ENCODE data around the gene ABR.

DNA sequence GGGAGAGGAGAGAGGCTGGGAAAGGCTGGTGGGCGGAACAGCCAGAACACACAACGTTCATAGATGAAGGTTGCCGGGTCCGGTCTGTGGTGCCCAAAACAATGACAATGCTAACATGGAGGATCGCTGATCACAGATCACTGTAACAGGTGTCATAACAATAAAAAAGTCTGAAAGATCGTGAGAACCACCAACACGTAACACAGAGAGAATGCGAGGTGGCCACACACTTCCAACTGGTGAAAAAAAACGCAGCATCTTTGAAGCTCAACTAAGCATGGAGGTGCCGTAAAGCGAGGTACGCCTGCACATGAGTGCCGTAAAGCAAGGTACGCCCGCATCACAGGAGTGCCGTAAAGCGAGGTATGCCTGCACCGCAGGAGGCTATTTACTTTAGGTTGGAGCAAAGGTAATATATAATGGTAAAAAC, 42.3 kb downstream of the ABR start:
- TF ChIP-seq POLR2A (IDR thresholded peaks at IDR 0.05), result no peak
- TF ChIP-seq, protein P1, sequence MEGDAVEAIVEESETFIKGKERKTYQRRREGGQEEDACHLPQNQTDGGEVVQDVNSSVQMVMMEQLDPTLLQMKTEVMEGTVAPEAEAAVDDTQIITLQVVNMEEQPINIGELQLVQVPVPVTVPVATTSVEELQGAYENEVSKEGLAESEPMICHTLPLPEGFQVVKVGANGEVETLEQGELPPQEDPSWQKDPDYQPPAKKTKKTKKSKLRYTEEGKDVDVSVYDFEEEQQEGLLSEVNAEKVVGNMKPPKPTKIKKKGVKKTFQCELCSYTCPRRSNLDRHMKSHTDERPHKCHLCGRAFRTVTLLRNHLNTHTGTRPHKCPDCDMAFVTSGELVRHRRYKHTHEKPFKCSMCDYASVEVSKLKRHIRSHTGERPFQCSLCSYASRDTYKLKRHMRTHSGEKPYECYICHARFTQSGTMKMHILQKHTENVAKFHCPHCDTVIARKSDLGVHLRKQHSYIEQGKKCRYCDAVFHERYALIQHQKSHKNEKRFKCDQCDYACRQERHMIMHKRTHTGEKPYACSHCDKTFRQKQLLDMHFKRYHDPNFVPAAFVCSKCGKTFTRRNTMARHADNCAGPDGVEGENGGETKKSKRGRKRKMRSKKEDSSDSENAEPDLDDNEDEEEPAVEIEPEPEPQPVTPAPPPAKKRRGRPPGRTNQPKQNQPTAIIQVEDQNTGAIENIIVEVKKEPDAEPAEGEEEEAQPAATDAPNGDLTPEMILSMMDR (IDR thresholded peaks at IDR 0.05), result no peak

Data from adrenal gland (tissue), 5 donors.